ENCODE measurements around the gene AFAP1.

- TF ChIP-seq CTCF (IDR thresholded peaks at IDR 0.05) (no peak), POLR2AphosphoS5 (IDR thresholded peaks at IDR 0.05; ENCODE audit: low read depth, low read length) (no peak), REST (IDR thresholded peaks at IDR 0.05; ENCODE audit: insufficient read depth in 1 of 2, low read depth in 2 of 2, low read length in 1 of 2) (no peak), SIN3A (IDR thresholded peaks at IDR 0.05; ENCODE audit: borderline replicate concordance, insufficient read depth, low read depth, low read length) (no peak), TCF7L2 (IDR thresholded peaks at IDR 0.05; ENCODE audit: low read depth, low read length) (no peak)
Observed at GRCh38 chr4:7759216-7759615, 180.4 kb downstream of the AFAP1 start.
